Muscle of arm (tissue), 12 donors: ENCODE results near the gene PWWP2B. TPM values are rescaled to one million over a fixed set of nuclear protein-coding genes. Genes with fewer than 3 reads are reported as not detected.

ENCODE experiments used
- DNase-seq: peaks from one replicate; pipeline ENCODE4 v3.0.0-alpha.2; 2013
- polyA plus RNA-seq, 12 donors: library from polyadenylated mRNA; unstranded; fragments of 120-200 nt; gene quantifications; one replicate each; pipeline ENCODE4 v1.2.1, GENCODE V29; 2013; ENCODE audit not compliant: insufficient read length in 12 of 12

Gene PWWP2B
- polyA plus RNA-seq, 12 donors, result 4.6 to 17.2 (median 7.4) TPM; not detected in 1

DNA sequence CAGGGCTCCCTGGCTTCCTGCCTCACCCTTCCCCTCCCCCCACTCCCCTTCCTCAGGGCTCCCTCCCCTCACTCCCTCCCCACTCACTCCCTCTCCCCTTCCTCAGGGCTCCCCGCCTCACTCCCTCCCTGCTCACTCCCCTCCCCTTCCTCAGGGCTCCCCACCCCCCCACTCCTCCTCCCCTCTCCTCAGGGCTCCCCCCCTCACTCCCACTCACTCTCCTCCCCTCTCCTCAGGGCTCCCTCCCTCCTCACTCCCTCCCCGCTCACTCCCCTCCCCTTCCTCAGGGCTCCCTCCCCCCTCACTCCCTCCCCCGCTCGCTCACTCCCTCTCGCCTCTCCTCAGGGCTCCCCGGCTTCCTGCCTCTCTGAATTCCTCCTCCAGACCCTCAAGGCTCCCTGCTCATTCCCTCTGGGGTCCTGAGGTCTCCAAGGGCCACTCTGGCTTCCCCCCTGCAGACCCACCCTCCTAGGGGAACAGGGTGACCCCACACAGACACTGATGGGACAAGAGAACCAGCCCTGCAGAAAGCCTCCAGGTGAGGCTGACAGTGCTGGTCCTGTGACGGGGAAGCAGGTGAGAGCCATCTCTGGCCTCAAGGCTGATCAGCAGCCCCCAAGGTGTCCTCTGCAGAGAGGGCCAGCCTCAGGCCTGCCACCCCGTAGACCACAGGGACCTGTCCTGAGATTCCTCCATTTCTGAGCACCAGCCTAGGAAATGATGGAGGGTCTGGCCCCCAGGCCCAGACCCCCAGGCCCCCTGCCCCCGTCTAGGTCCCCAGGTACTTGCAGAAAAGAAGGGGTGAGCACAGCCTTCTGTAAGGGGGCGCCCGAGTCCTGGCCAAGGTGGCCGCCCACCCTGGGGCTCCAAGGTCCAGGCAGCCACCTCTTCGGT, 47.2 kb downstream of the PWWP2B start:
- no peak for DNase-seq

DNA sequence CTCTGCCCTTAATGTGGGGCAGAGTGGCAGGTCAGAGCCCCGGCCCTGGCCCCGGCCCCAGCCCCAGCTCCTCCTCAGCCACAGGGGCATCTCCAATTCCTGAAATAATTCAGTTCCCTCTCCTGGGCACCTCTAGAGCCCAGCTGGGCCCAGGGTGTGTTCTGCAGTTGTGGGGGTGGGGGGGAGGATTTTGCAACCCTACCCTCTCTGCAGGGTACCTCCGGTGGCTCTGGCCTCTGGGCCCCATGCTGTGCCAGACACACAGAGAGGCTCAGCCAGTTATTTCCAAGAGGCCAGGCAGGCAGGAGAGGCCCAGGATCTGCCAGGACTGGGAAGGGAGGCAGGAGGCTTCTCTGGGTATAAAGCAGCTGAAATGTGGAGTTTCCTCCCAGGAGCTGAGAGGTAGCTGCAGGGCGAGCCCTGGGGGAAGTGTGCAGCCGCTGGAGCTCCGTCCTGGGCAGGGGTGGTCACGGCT, 47.9 kb downstream of the PWWP2B start:
- DNase-seq, result no peak

DNA sequence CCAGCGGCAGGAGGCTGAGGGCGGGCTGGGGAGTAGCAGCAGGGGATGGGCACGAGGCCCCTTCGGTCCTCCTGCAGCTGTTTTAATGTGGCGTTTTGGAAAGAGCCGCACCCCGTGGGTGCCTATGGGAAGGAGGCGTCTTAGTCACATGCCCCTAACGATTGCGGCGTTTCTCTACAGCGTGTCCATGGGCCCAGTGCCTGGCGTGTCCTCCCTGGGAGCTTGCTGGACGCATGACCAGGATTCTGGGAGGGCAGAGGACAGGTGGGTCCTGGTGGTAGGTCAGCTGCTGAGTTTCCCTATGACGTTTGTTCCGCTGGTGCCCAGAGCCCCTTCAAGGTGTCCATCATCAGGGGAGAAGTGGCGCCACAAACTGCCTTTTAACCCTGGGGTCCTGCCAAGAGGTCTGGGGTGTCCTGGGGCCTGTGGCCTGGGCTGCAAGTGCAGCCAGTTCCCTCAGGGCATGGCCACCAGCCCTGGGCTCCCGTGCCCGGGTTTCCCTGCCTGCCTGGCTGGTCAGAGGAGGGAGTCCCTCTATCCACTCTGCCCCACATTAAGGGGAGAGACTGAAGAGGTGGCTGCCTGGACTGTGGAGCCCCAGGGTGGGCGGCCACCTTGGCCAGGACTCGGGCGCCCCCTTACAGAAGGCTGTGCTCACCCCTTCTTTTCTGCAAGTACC, 48.7 kb downstream of the PWWP2B start:
- DNase-seq, result no peak

DNA sequence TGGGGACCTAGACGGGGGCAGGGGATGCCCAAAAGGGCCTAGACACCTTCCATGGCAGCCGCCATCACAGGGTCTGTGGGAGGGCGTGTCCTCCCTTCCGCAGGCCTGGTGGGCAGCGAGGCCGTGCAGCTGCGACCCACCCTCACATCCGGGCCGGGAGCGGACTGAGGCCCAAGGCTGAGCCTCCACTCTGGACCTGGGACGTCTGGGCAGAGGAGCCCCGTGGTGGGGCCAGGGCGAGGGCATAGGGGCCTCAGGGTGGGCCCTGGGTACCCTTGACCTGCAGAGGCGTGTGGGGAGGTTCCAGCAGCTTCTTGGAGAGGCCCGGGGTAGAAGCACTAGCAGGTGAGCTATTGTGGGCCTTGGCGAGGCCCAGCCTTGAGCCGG, 49.2 kb downstream of the PWWP2B start:
- no peak for DNase-seq

DNA sequence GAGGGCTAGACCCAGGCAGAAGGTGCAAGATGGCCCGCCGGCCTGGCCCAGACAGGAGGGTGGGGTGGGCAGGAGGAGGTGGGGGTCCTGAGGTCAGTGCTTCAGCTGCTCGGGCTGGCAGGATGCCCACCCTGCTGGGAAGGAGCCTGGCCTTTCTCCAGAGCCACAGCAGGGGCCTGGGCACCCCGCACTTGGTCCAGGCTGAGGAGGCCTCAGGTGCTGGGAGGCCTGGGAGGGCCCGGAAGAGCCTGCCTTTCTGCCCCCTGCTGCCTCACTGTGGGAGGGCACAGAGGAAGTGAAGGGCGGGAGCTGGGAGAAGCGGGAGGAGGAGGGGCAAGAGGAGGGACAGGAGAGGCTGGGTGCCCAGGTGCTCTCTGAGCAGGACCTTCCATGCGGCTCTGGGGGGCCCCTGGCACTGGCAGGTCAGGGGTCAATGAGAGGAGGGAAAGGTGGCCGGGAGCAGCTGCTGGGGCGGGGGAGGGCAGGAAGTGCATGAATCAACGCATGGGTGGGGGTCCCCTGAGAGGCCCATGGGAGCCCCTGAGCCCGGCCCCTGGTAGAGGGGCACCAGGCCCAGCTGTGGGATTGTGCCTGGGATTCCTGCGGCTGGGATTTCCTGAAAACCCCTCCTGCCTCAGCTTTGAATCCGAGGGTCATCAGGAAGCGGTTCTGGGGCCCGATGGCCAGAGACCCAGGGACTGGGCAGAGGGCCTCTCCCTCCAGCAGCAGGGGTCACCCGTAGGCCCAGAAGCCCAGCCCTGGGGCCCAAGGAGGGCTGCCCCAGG, 49.9 kb downstream of the PWWP2B start:
- no peak for DNase-seq

DNA sequence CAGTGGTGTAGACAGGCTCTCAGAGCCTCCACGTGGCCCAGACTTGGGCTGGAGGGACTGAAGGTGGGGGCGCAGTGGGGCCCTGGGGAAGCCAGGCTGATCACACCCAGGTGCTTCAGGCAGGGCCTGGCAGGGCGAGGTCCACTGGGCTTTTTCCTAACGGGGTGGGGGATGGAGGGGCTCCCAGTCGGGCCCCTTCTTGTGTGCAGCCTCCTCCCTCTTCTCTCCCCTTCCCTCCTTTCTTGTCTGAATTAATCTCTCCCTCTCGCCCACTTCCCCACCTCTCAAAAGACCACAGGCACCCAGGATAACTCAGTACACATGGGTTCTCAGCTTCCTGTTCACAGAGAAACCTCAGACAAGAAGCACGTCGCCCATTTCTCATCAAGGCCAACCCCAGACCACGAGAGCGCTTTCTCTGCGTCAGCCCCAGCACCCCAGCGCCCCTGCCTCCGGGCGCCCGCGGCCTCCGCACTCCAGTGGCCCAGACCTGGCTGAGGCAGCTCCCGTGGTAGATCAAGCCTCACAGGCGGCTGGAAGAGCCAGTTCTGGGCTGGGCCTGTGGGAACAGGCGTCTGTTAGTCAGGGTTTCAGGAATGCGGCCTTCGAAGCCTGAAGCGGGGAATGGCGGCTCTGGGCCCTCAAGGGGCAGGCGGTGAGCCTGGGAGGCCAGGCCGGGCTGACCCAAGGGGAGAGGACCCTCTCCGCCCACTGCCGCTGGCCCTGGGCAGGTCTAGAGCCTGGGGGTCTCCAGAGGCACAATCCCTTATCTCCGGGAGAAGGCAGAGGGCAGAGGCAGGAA, 50.6 kb downstream of the PWWP2B start:
- no peak for DNase-seq

DNA sequence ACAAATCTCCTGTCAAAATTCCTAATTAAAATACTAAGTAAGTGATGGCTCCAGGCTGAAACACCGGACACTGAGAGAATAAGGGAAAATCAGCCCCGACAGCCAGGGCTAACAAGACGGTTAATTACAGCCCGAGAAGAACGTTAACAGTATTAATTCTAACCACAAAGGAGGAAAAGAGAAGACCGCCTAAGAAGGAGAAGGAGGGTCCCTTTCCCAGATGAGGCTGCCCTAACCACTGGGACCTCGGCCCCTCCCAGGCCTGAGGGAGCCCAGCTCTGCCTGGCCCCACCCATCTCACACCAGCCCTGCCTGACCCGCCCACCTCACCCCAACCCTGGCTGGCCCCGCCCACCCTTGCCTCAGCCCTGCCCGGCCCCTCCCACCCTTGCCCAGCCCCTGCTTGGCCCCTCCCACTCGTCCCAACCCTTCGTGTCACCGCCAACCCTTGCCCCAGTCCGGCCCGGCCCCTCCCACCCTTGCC, 51.3 kb downstream of the PWWP2B start:
- DNase-seq, result no peak

GRCh38 chr10:132449051-132449810, 52.2 kb downstream of the PWWP2B start:
- DNase-seq, result no peak

DNA sequence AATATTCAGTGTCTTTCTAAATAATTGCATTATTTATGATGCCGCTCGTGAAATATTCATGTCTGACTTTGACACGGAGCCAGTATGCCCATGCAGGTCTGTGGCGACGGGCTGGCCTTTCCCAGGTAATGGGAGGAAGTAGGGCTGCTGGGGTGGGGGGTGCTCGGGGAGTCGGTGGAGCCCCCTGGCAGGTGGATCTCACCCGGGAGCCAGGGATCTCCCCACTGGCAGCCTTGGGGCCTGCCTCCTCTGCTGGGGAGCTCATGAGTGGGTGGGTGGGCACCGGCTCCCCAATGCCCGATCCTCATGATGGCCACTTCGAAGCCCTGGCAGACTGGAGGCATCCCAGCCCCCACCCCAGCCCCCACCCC, 52.8 kb downstream of the PWWP2B start:
- DNase-seq, result no peak

DNA sequence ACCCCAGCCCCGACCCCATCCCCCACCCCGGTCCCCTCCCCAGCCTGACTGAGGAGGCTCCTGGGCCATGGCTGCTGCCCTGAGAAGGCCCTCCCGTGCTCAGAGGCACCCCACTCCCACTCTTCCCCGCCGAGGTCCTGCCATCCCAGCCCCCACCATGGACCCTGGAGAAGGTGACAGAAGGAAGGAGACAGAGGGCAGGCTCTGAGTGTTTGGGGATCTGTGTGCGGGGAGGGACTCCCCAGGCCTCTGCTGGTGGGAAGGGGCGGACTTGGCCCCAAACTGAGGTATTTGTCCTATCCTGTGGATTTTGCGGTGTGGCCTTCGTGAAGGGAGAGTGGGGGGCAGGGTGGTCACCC, 53.4 kb downstream of the PWWP2B start:
- no peak for DNase-seq

- no peak for DNase-seq
Measured at GRCh38 chr10:132450825-132451505, 54.0 kb downstream of the PWWP2B start.

DNA sequence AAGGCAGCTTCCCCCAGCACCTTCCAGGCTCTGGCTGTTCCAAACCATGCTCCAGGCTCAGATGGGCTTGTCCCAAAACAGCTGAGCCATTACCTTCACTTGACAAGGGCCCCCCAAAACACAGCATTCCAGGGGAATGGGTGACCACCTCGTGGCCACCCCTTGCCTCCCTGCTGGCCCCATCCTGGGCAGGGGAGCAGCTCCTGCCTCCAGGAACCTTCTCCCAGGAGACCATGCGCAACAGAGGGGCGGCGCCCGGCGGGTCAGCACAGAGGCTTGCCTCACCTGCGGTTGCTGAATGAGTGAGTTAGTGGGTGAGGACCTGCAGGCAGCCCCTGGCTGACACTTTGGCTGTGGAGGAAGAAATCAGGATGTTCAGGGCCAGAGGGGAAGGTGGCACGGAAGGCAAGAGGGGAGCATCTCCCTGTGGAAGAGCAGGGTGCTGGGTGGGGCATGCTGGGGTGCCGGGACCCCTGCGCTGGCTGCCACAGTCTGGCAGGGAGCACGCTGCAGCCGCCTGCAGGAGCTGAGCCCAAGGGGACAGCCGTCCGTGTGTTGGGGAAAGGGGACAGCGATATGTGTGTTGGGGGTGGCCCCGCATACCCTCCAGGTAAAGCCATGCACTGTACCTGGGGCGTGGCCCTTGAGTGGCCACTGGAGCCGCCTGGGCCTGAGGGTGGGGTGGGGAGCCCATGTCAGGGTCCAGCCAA, 54.7 kb downstream of the PWWP2B start:
- DNase-seq, result no peak

GRCh38 chr10:132452216-132452650, 55.2 kb downstream of the PWWP2B start:
- DNase-seq, result no peak

GRCh38 chr10:132452651-132453469, 55.9 kb downstream of the PWWP2B start:
- peak; percentile 70 for DNase-seq

DNA sequence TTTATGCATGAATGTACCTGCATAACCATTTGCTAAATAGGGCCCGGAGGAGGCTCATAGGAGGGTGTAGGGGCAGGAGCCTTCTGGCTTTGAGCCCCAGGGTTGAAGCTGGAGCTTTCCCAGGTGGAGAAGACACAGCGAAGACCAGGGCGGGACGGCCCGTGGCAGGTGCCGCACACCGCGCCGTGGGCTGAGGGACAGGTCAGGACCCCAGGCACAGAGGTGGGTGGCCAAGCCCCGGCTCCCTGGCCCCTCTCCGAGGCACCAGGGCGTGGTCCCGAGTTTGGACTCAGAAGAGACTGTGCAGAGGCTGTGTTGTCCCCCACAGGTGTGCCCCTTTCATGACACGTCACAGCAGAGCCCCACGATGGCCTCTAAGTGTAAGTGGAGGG, 56.5 kb downstream of the PWWP2B start:
- no peak for DNase-seq

GRCh38 chr10:132454296-132455198, 57.5 kb downstream of the PWWP2B start:
- DNase-seq, result no peak

GRCh38 chr10:132455441-132455971, 58.5 kb downstream of the PWWP2B start:
- no peak for DNase-seq
